ENCODE data around the gene CA9. TPM values are rescaled to one million over a fixed set of nuclear protein-coding genes. Genes with fewer than 3 reads are reported as not detected.

CA9 gene
- total RNA-seq, 8 experiments from 2014 or later, result 0.60 to 1.8 (median 0.87) TPM; not detected in 5

DNA sequence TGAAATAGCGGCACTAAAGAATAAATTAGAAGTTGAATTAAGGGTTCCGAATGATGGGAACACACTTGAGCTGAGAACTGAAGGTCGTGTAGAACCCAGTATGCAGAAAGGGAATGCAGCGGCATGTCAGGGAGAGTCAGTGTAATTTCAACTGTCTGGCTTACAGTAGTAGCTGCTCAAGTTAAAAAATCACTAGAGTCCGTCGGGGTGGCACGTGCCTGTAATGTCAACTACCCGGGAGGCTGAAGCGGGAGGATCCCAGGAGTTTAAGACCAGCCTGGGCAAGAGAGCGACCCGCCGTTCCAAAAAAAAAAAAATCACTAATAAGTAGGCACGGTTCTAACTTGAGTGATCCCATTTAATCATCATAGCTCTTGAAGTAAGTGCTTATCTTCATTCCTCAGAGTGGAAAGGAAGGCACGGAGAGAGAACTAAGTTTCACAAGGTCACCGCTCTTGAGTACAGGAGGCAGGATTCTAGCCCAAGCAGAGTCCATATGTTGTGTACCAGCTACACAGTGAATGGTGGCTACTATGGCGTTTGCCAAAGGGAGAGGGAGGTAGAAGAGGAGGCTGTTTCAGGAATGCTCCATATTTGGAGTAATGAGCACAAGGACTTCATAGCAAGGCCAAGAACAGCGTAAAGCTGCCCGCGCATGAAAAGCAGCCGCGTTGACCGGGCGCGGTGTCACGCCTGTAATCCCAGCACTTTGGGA is 16.7 kb upstream of the CA9 start:
- peak overlapping the region; percentile 73 to 87 (median 79) for H3K4me3 ChIP-seq
- WGBS, 10 experiments, result 13 to 100% (median 71%) methylated on average over 1 to 19 of the region's 25 CpGs
- in situ Hi-C loops (cut with MboI; ENCODE audit: low pct_unique_long_range_greater_than_20kb in 2 of 9, low sequenced_read_pairs in 9 of 9, unreplicated experiment in 9 of 9), result no loop called here
- peak overlapping the region; percentile 99 to 100 for H3K27ac ChIP-seq
- peak in 7 of 8 experiments; percentile 13 to 41 (median 33) for ATAC-seq (replicated peaks in 6 of 8)
- H3K4me1 ChIP-seq (replicated peaks in 1 of 2), result peaks cover 16% of the 10 kb centered on the region in 2 donors

DNA sequence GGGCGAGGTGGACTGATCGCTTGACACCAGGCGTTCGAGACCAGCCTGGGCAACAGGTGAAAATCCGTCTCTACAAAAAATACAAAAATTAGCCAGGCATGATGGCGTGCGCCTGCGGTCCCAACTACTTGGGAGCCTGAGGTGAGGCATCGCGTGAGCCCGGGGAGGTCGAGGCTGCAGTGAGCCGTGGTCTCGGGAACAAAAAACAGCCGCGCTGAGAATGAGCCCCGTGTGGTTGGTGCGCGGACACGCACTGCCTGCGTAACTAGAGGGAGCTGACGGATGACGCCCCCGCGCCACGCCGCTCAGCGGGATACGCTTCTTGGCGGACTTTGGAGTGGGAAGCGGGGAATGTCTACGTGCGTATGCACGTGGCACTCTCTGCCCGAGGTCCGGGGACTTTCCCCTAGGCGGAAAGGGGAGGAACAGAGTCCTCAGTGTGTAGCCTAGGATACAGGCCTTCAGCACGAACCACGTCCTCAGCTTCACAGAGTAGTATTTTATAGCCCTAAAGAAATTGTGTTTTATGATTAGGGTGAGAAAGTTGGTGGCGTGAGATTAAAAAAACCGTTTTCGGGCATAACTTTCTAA is 16.1 kb upstream of the CA9 start, which contains the start of gene RMRP:
TSS of gene RMRP (minus strand) at position 474 of the 591 bp plus-strand sequence.
- 0 to 5% (median 2%) methylated on average over 3 to 29 of the region's 42 CpGs for WGBS, 10 experiments
- peak; percentile 93 to 94 (median 93) for ATAC-seq (replicated peaks in 6 of 8)
- H3K27ac ChIP-seq, result peak within 1 kb of the TSS; percentile 99 to 100
- H3K4me1 ChIP-seq (replicated peaks in 1 of 2), result peaks cover 16% of the 10 kb centered on the region in 2 donors
- in situ Hi-C loops (cut with MboI; ENCODE audit: low pct_unique_long_range_greater_than_20kb in 2 of 9, low sequenced_read_pairs in 9 of 9, unreplicated experiment in 9 of 9), result no loop called here
- H3K4me3 ChIP-seq, result peak within 1 kb of the TSS; percentile 73 to 87 (median 79)

DNA sequence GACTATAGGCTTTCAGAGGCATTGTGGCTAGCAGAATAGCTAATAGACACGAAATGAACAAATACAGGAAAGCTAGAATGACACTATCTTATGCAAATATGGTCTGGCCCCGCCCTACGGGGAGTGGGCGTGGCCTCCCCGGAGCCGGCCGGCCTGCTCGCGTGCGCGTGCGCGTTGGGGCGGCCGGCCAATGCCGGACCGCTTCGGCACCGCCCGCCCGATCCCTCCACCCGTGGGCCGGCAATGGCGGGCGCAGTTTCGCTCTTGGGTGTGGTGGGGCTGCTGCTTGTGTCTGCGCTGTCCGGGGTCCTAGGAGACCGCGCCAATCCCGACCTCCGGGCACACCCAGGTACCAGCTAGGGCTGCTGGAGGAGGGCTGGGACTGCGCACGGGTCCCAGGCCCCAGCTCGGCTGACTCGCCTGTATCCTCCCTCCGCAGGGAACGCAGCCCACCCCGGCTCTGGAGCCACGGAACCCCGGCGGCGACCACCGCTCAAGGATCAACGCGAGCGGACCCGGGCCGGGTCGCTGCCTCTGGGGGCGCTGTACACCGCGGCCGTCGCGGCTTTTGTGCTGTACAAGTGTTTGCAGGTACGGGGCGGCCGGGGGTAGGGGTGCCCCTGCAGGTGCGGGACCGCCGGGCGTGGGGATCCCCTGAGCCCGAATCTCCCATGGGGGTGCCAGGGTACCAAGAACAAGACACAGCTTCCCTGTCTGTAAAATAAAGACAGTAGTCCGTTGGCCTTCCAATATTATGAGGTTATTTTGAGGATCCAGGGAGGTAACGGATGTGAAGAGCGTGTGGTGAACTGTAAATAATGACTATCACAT is 15.4 kb upstream of the CA9 start, which contains the start of gene CCDC107:
TSS of gene CCDC107 (plus strand) at position 156 of the 831 bp plus-strand sequence. CDS start at position 244, 88 bp downstream.
- Histone ChIP-seq H3K4me1 (replicated peaks in 1 of 2) (peaks cover 16% of the 10 kb centered on the region in 2 donors), H3K27ac (peak within 1 kb of the TSS; percentile 99 to 100), H3K4me3 (peak within 1 kb of the TSS; percentile 73 to 87 (median 79))
- 0 to 15% (median 0%) methylated on average over 1 to 23 of the region's 67 CpGs; no CpG with 5 or more reads in 1 of the 10 experiments for WGBS, 10 experiments
- in situ Hi-C loops (cut with MboI; ENCODE audit: low pct_unique_long_range_greater_than_20kb in 2 of 9, low sequenced_read_pairs in 9 of 9, unreplicated experiment in 9 of 9), result no loop called here
- peak; percentile 56 to 78 (median 70) for ATAC-seq (replicated peaks in 6 of 8)

DNA sequence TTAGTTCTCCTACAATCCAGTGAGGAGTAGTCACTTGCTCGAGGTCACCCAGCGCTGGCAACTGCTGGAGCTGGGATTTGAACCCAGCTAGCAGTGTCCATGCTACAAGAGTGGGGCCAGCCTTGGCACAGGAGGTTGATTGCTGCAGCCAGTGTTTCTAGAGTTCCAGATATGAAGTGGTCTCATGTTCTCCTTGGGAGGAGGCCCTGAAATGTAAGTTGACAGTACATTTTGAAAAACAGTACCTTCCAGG is 14.8 kb upstream of the CA9 start:
- H3K4me1 ChIP-seq (replicated peaks in 1 of 2), result peaks cover 16% of the 10 kb centered on the region in 2 donors

DNA sequence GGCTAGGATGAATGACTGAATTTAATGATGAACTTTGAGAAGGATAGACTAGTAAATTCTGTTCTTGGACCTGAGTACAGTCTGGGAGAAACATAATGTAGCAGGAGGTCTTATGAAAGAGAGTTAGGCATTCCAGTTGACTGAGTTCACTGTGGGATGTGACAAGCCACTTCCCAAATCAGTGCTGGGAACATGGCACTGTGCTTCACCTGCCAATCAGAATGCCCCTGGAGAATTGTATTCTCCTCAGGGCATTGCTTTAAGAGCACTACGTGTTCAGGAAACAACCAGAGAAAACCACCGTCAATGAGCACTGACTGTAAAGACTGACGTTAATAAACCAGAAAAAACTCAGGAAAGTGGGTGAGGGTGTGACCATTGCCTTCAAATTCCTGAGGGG is 14.4 kb upstream of the CA9 start:
- WGBS, 10 experiments, result 26 to 100% (median 87%) methylated on average over 1 to 3 of the region's 3 CpGs; no CpG with 5 or more reads in 1 of the 10 experiments
- ATAC-seq (replicated peaks in 6 of 8), result no peak
- peaks cover 16 to 18% of the 10 kb centered on the region in 2 donors for H3K4me1 ChIP-seq (replicated peaks in 1 of 2)
- in situ Hi-C loops (cut with MboI; ENCODE audit: low pct_unique_long_range_greater_than_20kb in 2 of 9, low sequenced_read_pairs in 9 of 9, unreplicated experiment in 9 of 9), result no loop called here
- no peak overlapping the region for H3K27ac ChIP-seq
- H3K4me3 ChIP-seq, result peak overlapping the region; percentile 73 to 87 (median 79)

More for the DNA sequence above, 14.8 kb upstream of the CA9 start:
- H3K27ac ChIP-seq, result peak overlapping the region; percentile 99 to 100
- H3K4me3 ChIP-seq, result peak overlapping the region; percentile 73 to 87 (median 79)
- in situ Hi-C loops (cut with MboI; ENCODE audit: low pct_unique_long_range_greater_than_20kb in 2 of 9, low sequenced_read_pairs in 9 of 9, unreplicated experiment in 9 of 9), result no loop called here
- WGBS, 10 experiments, result 0 to 10% (median 0%) methylated on average over 2 of the region's 2 CpGs; no CpG with 5 or more reads in 6 of the 10 experiments
- peak in 2 of 8 experiments; percentile 5 for ATAC-seq (replicated peaks in 6 of 8)

DNA sequence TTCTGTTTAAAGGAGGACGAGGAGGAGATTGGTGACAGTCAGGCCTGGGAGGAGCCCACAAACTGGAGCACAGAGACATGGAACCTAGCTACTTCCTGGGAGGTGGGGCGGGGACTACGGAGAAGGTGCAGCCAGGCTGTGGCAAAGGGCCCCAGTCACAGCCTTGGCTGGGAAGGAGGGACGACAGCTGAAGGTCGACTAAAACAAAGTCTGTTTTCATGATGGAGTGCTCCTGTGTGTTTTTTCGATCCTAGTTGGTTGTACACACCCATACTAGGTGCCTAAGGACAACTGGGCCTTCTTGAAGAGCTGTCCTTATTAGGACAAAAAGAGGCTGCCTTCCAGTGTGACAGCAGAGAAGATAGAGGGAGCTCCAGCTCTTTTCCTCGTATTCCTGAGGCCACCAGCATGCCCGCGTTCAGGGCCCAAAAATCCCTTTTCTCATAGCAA is 12.7 kb upstream of the CA9 start:
- 40 to 100% (median 73%) methylated on average over 1 to 9 of the region's 9 CpGs; no CpG with 5 or more reads in 1 of the 10 experiments for WGBS, 10 experiments
- no peak for ATAC-seq (replicated peaks in 6 of 8)
- Histone ChIP-seq H3K4me3 (no peak overlapping the region), H3K27ac (no peak overlapping the region), H3K4me1 (replicated peaks in 1 of 2) (peaks cover 16 to 22% of the 10 kb centered on the region in 2 donors)
- in situ Hi-C loops (cut with MboI; ENCODE audit: low pct_unique_long_range_greater_than_20kb in 2 of 9, low sequenced_read_pairs in 9 of 9, unreplicated experiment in 9 of 9), result no loop called here

DNA sequence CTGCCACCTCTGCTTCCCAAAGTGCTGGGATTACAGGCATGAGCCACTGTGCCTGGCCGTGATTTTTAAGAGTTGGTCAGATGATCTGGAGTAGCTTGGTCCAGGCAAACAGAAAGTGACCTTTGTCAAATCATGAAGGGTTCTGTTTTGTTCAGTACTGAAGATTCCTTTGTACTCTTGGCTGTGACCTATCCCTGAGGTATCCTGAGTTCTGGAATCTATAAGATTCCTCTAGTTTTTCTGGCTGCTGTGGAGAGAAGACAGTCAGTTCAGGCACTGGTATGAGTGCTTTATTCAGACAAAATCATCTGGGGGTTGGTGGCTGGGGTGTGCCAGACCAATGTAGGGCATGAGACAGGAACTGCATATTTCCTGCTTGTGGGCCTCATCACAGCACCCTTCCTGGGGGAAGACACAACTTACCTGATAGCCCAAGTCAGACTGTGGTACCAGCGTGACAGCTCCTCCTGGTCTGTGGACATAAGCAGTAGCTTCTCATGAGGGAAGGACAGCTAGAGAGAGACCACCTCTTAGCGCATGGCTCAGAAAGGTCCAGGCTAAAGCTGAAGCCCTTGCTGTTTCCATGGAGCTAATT is 11.9 kb upstream of the CA9 start:
- in situ Hi-C loops (cut with MboI; ENCODE audit: low pct_unique_long_range_greater_than_20kb in 2 of 9, low sequenced_read_pairs in 9 of 9, unreplicated experiment in 9 of 9), result no loop called here
- Histone ChIP-seq H3K27ac (no peak overlapping the region), H3K4me3 (no peak overlapping the region), H3K4me1 (replicated peaks in 1 of 2) (peaks cover 7 to 13% of the 10 kb centered on the region in 2 donors)
- ATAC-seq (replicated peaks in 6 of 8), result no peak
- WGBS, 10 experiments, result 50 to 100% (median 93%) methylated on average over 1 to 2 of the region's 3 CpGs; no CpG with 5 or more reads in 3 of the 10 experiments

DNA sequence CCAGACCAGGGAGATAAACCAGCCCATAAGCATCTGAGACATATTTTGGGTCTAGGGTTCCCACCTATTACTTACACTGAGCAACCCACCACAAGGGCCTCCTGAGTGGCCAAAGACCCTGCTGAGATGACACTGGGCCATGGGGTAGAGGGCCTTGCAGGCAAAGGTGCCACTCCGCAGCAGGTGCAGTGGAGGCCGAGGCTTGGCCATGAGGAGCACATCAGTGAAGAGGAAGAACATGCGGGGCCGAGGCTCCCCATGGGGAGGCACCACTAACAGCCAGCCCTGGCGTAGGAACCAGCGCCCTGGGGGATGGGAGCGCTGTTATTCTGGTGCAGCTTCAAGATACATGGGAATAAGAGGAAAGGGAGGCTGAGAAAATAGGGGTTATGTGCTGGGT is 11.3 kb upstream of the CA9 start:
- WGBS, 10 experiments, result 92 to 100% (median 100%) methylated on average over 1 to 5 of the region's 7 CpGs; no CpG with 5 or more reads in 6 of the 10 experiments

DNA sequence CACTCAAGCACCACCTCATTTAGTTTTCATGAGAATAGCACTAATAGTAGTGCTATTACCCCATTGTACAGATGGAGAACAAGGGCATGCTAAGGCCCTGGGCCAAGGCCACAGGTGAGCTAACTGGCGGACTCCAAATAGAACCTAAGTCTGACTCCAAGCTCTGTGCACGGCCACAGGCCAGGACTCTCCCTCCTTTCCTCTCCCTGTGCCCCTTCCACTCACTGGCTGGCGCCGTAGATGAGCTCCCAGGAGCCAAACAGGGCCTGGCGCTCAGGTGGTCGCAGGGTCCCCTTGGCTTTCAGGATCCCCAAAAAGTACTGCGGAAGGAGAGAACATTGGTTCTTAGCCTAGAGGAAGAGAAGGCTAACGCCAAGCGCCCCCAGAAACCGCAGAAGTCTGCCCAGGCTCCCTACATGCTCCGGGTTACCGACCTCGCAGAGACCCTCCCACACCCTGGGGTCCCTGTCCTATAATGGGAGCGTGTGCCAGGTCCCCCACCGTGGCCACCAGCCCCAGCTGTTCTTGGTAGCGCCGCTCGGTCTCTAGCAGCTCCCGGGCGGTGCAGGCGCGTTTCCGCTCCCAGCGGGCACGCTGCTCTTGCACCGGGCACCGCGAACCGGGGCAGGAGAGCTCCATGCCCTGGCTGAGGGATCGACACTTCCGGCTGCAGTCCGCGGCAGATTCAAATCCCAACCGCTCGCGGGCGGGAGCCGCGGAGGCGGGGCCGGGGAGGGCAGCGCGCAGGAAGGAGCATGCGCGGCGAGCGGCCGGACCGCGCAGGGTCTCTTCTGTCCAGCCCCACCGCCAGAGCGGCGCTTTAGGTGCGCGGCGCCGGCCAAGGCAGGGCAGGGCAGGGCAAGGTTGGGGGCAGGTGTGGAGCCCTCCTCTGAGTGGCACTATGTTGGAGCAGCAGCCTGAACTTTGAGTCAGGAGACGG is 8.9 kb upstream of the CA9 start, which contains the start of gene ARHGEF39:
TSS of gene ARHGEF39 (minus strand) at position 665 of the 940 bp plus-strand sequence. CDS start at position 639, 26 bp downstream.
- 0 to 80% (median 9%) methylated on average over 1 to 4 of the region's 58 CpGs; no CpG with 5 or more reads in 7 of the 10 experiments for WGBS, 10 experiments
- peaks cover 0 to 6% of the 10 kb centered on the region in 2 donors for H3K4me1 ChIP-seq (replicated peaks in 1 of 2)
- H3K27ac ChIP-seq, result no peak within 1 kb of the TSS
- ATAC-seq (replicated peaks in 6 of 8), result peak; percentile 93 to 98 (median 94)
- in situ Hi-C loops (cut with MboI; ENCODE audit: low pct_unique_long_range_greater_than_20kb in 2 of 9, low sequenced_read_pairs in 9 of 9, unreplicated experiment in 9 of 9), result no loop called here
- peak within 1 kb of the TSS; percentile 40 to 43 (median 42) for H3K4me3 ChIP-seq

More for the DNA sequence above, 11.3 kb upstream of the CA9 start:
- H3K4me1 ChIP-seq (replicated peaks in 1 of 2), result peaks cover 7 to 12% of the 10 kb centered on the region in 2 donors
- no peak for ATAC-seq (replicated peaks in 6 of 8)
- no peak overlapping the region for H3K4me3 ChIP-seq
- H3K27ac ChIP-seq, result no peak overlapping the region
- in situ Hi-C loops (cut with MboI; ENCODE audit: low pct_unique_long_range_greater_than_20kb in 2 of 9, low sequenced_read_pairs in 9 of 9, unreplicated experiment in 9 of 9), result no loop called here

DNA sequence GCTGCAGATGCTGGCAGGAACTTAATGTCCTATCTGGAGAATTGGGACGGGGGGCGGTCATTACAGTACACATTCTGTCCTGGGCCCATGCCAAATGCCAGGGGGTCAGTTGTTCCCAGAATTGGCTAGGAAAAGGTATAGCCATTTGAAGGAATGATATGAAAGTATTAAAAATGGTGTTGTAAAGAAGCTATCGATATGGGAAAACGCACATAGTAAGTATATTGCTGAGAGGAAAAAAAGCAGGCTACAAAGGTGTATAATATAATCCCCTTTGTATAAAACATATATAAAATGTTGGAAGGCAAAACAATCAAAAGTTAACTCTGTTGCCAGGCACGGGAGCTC is 8.3 kb upstream of the CA9 start:
- Histone ChIP-seq H3K27ac (no peak overlapping the region), H3K4me1 (replicated peaks in 1 of 2) (peaks cover 0 to 6% of the 10 kb centered on the region in 2 donors), H3K4me3 (peak overlapping the region; percentile 40 to 43 (median 42))
- WGBS, 10 experiments, result 23 to 95% (median 75%) methylated on average over 1 to 5 of the region's 5 CpGs; no CpG with 5 or more reads in 1 of the 10 experiments
- no peak for ATAC-seq (replicated peaks in 6 of 8)
- in situ Hi-C loops (cut with MboI; ENCODE audit: low pct_unique_long_range_greater_than_20kb in 2 of 9, low sequenced_read_pairs in 9 of 9, unreplicated experiment in 9 of 9), result no loop called here

DNA sequence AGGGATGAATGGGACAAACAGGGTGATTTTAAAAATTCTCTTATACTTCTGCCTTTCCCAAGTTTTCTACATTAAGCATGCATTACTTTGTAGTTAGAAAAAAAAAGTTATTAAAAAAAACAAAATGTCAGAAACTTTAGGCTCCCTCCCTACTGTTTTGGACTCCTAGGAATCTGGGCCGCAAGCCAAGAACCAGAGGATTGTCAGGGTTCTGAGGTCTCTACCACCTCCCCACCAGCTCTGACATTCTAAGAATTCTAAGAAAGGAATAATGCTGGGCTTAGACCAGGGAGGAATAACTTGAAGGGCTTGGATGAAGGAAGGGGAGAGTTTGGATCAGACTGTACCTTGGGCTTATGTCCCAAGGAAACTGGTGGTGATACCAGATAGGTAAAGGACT is 7.7 kb upstream of the CA9 start:
- Histone ChIP-seq H3K4me1 (replicated peaks in 1 of 2) (peaks cover 0 to 6% of the 10 kb centered on the region in 2 donors), H3K27ac (no peak overlapping the region), H3K4me3 (no peak overlapping the region)
- ATAC-seq (replicated peaks in 6 of 8), result no peak
- WGBS, 10 experiments, result 67 to 100% (median 100%) methylated on average over 1 of the region's 1 CpG; no CpG with 5 or more reads in 4 of the 10 experiments
- in situ Hi-C loops (cut with MboI; ENCODE audit: low pct_unique_long_range_greater_than_20kb in 2 of 9, low sequenced_read_pairs in 9 of 9, unreplicated experiment in 9 of 9), result no loop called here
